SK-N-SH treated with all-trans-retinoic acid at 6 μM for 48 hours (cell line): ENCODE measurements around the gene SLC35F3.

Experiments
- CSDC2 ChIP-seq: fragments of 250-450 bp; sonication (Bioruptor Pico); IDR thresholded peaks from 2 replicates; pipeline ENCODE4 v1.5.0; 2020; ENCODE audit warnings: mild to moderate bottlenecking, moderate library complexity
- GLIS3 ChIP-seq: fragments of 250-450 bp; sonication (Bioruptor Pico); IDR thresholded peaks from 2 replicates; pipeline ENCODE4 v1.5.0; 2020; ENCODE audit warnings: mild to moderate bottlenecking, moderate library complexity
- ISL1 ChIP-seq: fragments of 250-450 bp; sonication (Bioruptor Pico); IDR thresholded peaks from 2 replicates; pipeline ENCODE4 v2.1.2; 2022; ENCODE audit warnings: mild to moderate bottlenecking, moderate library complexity
- SNAI2 ChIP-seq: fragments of 250-450 bp; sonication (Bioruptor Pico); IDR thresholded peaks from 2 replicates; pipeline ENCODE4 v1.5.0; 2020; ENCODE audit warnings: mild to moderate bottlenecking, moderate library complexity
- TCF4 ChIP-seq: fragments of 250-450 bp; sonication (Bioruptor Pico); IDR thresholded peaks from 2 replicates; pipeline ENCODE4 v1.8.0; 2021; ENCODE audit warnings: mild to moderate bottlenecking, moderate library complexity, borderline replicate concordance
- ZFP3 ChIP-seq: fragments of 250-450 bp; sonication (Bioruptor Pico); IDR thresholded peaks from 2 replicates; pipeline ENCODE4 v1.5.0; 2020; ENCODE audit warnings: mild to moderate bottlenecking, moderate library complexity
- ZFP30 ChIP-seq: fragments of 450-650 bp; formaldehyde crosslinking; IDR thresholded peaks from 2 replicates; pipeline ENCODE4 v1.5.0; 2022; ENCODE audit warnings: mild to moderate bottlenecking, moderate library complexity
- ZNF565 ChIP-seq: fragments of 450-650 bp; formaldehyde crosslinking; conservative IDR thresholded peaks from 2 replicates; pipeline ENCODE4 v1.5.0; 2020; ENCODE audit warnings: low read depth, mild to moderate bottlenecking, moderate library complexity
- TF ChIP-seq, protein P1 (sequence below): fragments of 250-450 bp; sonication (Bioruptor Pico); IDR thresholded peaks from 2 replicates; pipeline ENCODE4 v1.8.0; 2020; ENCODE audit warnings: mild to moderate bottlenecking, moderate library complexity, borderline replicate concordance
- TF ChIP-seq, protein P2 (sequence below): fragments of 250-450 bp; sonication (Bioruptor Pico); IDR thresholded peaks from 2 replicates; pipeline ENCODE4 v1.5.0; 2020; ENCODE audit warnings: mild to moderate bottlenecking, moderate library complexity
- TF ChIP-seq, protein P3 (sequence below): fragments of 250-450 bp; sonication (Bioruptor Pico); IDR thresholded peaks from 2 replicates; pipeline ENCODE4 v1.8.0; 2021; ENCODE audit warnings: low read depth, mild to moderate bottlenecking, moderate library complexity, borderline replicate concordance
- TF ChIP-seq, protein P4 (sequence below): fragments of 250-450 bp; sonication (Bioruptor Pico); IDR thresholded peaks from 2 replicates; pipeline ENCODE4 v1.5.1; 2021; ENCODE audit warnings: mild to moderate bottlenecking, moderate library complexity
- TF ChIP-seq, protein P5 (sequence below): fragments of 250-450 bp; sonication (Bioruptor Pico); IDR thresholded peaks from 2 replicates; pipeline ENCODE4 v1.5.1; 2020; ENCODE audit warnings: low read depth, mild to moderate bottlenecking, moderate library complexity

DNA sequence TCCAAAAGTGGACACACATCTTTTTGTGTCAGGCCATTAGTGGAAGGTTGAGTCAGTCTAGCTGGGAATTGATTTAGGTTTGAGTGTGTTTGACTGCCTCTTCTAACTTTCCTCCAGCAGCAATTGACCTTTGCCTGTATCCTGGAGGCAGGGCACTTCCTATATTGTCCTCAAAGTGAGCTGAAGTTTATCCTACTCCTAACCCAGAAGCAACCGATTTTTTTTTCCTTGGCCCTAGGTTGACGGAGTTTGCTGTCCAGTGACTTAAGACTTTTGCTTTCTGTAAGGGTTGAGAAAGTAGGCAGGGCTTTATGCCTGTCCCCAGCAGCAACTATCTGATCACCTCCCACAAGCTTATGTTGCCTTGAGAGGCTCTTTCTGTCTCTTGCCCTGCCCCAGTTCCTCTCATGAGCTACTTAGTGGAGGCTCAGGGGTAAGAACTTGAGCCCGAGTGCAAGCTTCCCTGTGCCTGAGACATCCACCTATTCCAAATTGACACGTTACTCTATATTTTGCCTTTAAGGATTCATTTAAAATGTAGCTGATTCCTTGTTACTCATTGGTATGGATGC is 30.9 kb downstream of the SLC35F3 start:
- TF ChIP-seq ZNF565 (CRISPR knock-in tag) (no peak), TCF4 (no peak), ISL1 (no peak), CSDC2 (no peak), ZFP3 (CRISPR knock-in tag) (no peak), SNAI2 (CRISPR knock-in tag) (no peak), ZFP30 (CRISPR knock-in tag) (no peak), GLIS3 (no peak)
- TF ChIP-seq, protein P1, sequence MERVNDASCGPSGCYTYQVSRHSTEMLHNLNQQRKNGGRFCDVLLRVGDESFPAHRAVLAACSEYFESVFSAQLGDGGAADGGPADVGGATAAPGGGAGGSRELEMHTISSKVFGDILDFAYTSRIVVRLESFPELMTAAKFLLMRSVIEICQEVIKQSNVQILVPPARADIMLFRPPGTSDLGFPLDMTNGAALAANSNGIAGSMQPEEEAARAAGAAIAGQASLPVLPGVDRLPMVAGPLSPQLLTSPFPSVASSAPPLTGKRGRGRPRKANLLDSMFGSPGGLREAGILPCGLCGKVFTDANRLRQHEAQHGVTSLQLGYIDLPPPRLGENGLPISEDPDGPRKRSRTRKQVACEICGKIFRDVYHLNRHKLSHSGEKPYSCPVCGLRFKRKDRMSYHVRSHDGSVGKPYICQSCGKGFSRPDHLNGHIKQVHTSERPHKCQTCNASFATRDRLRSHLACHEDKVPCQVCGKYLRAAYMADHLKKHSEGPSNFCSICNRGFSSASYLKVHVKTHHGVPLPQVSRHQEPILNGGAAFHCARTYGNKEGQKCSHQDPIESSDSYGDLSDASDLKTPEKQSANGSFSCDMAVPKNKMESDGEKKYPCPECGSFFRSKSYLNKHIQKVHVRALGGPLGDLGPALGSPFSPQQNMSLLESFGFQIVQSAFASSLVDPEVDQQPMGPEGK (CRISPR knock-in tag), result no peak
- TF ChIP-seq, protein P2, sequence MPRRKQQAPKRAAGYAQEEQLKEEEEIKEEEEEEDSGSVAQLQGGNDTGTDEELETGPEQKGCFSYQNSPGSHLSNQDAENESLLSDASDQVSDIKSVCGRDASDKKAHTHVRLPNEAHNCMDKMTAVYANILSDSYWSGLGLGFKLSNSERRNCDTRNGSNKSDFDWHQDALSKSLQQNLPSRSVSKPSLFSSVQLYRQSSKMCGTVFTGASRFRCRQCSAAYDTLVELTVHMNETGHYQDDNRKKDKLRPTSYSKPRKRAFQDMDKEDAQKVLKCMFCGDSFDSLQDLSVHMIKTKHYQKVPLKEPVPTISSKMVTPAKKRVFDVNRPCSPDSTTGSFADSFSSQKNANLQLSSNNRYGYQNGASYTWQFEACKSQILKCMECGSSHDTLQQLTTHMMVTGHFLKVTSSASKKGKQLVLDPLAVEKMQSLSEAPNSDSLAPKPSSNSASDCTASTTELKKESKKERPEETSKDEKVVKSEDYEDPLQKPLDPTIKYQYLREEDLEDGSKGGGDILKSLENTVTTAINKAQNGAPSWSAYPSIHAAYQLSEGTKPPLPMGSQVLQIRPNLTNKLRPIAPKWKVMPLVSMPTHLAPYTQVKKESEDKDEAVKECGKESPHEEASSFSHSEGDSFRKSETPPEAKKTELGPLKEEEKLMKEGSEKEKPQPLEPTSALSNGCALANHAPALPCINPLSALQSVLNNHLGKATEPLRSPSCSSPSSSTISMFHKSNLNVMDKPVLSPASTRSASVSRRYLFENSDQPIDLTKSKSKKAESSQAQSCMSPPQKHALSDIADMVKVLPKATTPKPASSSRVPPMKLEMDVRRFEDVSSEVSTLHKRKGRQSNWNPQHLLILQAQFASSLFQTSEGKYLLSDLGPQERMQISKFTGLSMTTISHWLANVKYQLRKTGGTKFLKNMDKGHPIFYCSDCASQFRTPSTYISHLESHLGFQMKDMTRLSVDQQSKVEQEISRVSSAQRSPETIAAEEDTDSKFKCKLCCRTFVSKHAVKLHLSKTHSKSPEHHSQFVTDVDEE (CRISPR knock-in tag), result no peak
- TF ChIP-seq, protein P3, sequence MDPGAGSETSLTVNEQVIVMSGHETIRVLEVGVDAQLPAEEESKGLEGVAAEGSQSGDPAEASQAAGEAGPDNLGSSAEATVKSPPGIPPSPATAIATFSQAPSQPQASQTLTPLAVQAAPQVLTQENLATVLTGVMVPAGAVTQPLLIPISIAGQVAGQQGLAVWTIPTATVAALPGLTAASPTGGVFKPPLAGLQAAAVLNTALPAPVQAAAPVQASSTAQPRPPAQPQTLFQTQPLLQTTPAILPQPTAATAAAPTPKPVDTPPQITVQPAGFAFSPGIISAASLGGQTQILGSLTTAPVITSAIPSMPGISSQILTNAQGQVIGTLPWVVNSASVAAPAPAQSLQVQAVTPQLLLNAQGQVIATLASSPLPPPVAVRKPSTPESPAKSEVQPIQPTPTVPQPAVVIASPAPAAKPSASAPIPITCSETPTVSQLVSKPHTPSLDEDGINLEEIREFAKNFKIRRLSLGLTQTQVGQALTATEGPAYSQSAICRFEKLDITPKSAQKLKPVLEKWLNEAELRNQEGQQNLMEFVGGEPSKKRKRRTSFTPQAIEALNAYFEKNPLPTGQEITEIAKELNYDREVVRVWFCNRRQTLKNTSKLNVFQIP (CRISPR knock-in tag), result no peak
- TF ChIP-seq, protein P4, sequence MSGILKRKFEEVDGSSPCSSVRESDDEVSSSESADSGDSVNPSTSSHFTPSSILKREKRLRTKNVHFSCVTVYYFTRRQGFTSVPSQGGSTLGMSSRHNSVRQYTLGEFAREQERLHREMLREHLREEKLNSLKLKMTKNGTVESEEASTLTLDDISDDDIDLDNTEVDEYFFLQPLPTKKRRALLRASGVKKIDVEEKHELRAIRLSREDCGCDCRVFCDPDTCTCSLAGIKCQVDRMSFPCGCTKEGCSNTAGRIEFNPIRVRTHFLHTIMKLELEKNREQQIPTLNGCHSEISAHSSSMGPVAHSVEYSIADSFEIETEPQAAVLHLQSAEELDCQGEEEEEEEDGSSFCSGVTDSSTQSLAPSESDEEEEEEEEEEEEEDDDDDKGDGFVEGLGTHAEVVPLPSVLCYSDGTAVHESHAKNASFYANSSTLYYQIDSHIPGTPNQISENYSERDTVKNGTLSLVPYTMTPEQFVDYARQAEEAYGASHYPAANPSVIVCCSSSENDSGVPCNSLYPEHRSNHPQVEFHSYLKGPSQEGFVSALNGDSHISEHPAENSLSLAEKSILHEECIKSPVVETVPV, result no peak
- TF ChIP-seq, protein P5, sequence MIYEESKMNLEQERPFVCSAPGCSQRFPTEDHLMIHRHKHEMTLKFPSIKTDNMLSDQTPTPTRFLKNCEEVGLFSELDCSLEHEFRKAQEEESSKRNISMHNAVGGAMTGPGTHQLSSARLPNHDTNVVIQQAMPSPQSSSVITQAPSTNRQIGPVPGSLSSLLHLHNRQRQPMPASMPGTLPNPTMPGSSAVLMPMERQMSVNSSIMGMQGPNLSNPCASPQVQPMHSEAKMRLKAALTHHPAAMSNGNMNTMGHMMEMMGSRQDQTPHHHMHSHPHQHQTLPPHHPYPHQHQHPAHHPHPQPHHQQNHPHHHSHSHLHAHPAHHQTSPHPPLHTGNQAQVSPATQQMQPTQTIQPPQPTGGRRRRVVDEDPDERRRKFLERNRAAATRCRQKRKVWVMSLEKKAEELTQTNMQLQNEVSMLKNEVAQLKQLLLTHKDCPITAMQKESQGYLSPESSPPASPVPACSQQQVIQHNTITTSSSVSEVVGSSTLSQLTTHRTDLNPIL (CRISPR knock-in tag), result no peak
